Effector memory CD8-positive, alpha-beta T cell (primary cell): ENCODE data around the gene C2.
A peak's percentile ranks its signal among the peaks of the same experiment; 100 is the strongest.

Experiments
- ATAC-seq: fragments of 150-1000 bp; cut with Tn5 transposase; replicated peaks from 2 replicates; pipeline ENCODE4 v1.10.0; 2021; ENCODE audit warnings: mild to moderate bottlenecking, moderate library complexity
- DNase-seq, 3 experiments: peaks; one replicate each; pipeline ENCODE4 v3.0.0; 2021
- H3K27ac Mint-ChIP-seq, 2 donors: one replicate each; pipeline ENCODE4 v1.8.0; 2022; ENCODE audit warnings: mild to moderate bottlenecking in 2 of 2, mixed read lengths in 2 of 2, moderate library complexity in 2 of 2
- H3K27me3 Mint-ChIP-seq, 2 donors: one replicate each; pipeline ENCODE4 v1.8.0; 2022; ENCODE audit warnings: mixed read lengths in 2 of 2
- H3K36me3 Mint-ChIP-seq: one replicate; pipeline ENCODE4 v1.8.0; 2022; ENCODE audit warnings: mild to moderate bottlenecking, moderate library complexity, mixed read lengths; ENCODE audit not compliant: insufficient read depth
- H3K4me1 Mint-ChIP-seq, 2 donors: one replicate each; pipeline ENCODE4 v1.8.0; 2022; ENCODE audit warnings: low read depth in 2 of 2, mixed read lengths in 2 of 2
- H3K4me3 Mint-ChIP-seq, 2 donors: one replicate each; pipeline ENCODE4 v1.8.0; 2022; ENCODE audit warnings: mild to moderate bottlenecking in 2 of 2, mixed read lengths in 2 of 2, moderate library complexity in 2 of 2
- H3K9me3 Mint-ChIP-seq, 2 donors: one replicate each; pipeline ENCODE4 v1.8.0; 2022; ENCODE audit warnings: mixed read lengths in 2 of 2

The C2 gene

GRCh38 chr6:31888276-31889258, 39.0 kb upstream of the C2 start:
- Mint-ChIP-seq H3K27me3 (no peaks in the 10 kb centered on the region), H3K9me3 (no peaks in the 10 kb centered on the region)

GRCh38 chr6:31889331-31889972, 38.1 kb upstream of the C2 start:
- H3K4me1 Mint-ChIP-seq: peaks cover 8% of the 10 kb centered on the region in 2 donors
- ATAC-seq (no peak), DNase-seq (no peak)
- H3K9me3 Mint-ChIP-seq: no peaks in the 10 kb centered on the region
- H3K36me3 Mint-ChIP-seq: peaks cover 45% of the 10 kb centered on the region
- no peaks in the 10 kb centered on the region for H3K27me3 Mint-ChIP-seq
- no peak overlapping the region for H3K4me3 Mint-ChIP-seq
- H3K27ac Mint-ChIP-seq: peak overlapping the region in 1 of 2 donors; percentile 38

More at GRCh38 chr6:31888276-31889258, 39.0 kb upstream of the C2 start:
- H3K4me1 Mint-ChIP-seq: peaks cover 8% of the 10 kb centered on the region in 2 donors
- no peak overlapping the region for H3K4me3 Mint-ChIP-seq
- peak overlapping the region in 1 of 2 donors; percentile 29 for H3K27ac Mint-ChIP-seq
- ATAC-seq (peak; percentile 17), DNase-seq (peak; percentile 41 to 49 (median 48))
- peaks cover 38% of the 10 kb centered on the region for H3K36me3 Mint-ChIP-seq

GRCh38 chr6:31892821-31893220, 34.7 kb upstream of the C2 start:
- Mint-ChIP-seq H3K4me1 (peaks cover 17 to 20% of the 10 kb centered on the region in 2 donors), H3K4me3 (no peak overlapping the region), H3K36me3 (peaks cover 45% of the 10 kb centered on the region), H3K27ac (no peak overlapping the region), H3K27me3 (no peaks in the 10 kb centered on the region), H3K9me3 (no peaks in the 10 kb centered on the region)
- ATAC-seq (no peak), DNase-seq (no peak)

GRCh38 chr6:31896493-31896855, 31.0 kb upstream of the C2 start:
- Mint-ChIP-seq H3K27me3 (no peaks in the 10 kb centered on the region), H3K9me3 (no peaks in the 10 kb centered on the region), H3K4me1 (peaks cover 29 to 35% of the 10 kb centered on the region in 2 donors), H3K4me3 (peak overlapping the region; percentile 76 to 84), H3K36me3 (peaks cover 43% of the 10 kb centered on the region), H3K27ac (peak overlapping the region; percentile 87 to 89)
- no peak for DNase-seq
- no peak for ATAC-seq

GRCh38 chr6:31896856-31897611, 30.5 kb upstream of the C2 start:
- Mint-ChIP-seq H3K27ac (peak overlapping the region; percentile 87 to 89), H3K4me1 (peaks cover 29 to 35% of the 10 kb centered on the region in 2 donors), H3K27me3 (no peaks in the 10 kb centered on the region), H3K9me3 (no peaks in the 10 kb centered on the region), H3K36me3 (peaks cover 39% of the 10 kb centered on the region), H3K4me3 (peak overlapping the region; percentile 94 to 95)
- DNase-seq (peak in 1 of 3 experiments; percentile 24), ATAC-seq (no peak)

GRCh38 chr6:31897612-31898382, 29.7 kb upstream of the C2 start, which contains the start of gene EHMT2:
Gene EHMT2 (minus strand): TSS chr6:31897698. CDS start chr6:31897677, 21 bp downstream.
- peaks cover 33 to 41% of the 10 kb centered on the region in 2 donors for H3K4me1 Mint-ChIP-seq

GRCh38 chr6:31898383-31899011, 29.0 kb upstream of the C2 start:
- no peaks in the 10 kb centered on the region for H3K9me3 Mint-ChIP-seq
- no peaks in the 10 kb centered on the region for H3K27me3 Mint-ChIP-seq
- H3K36me3 Mint-ChIP-seq: peaks cover 43% of the 10 kb centered on the region
- DNase-seq (peak in 1 of 3 experiments; percentile 8), ATAC-seq (peak; percentile 23)
- H3K27ac Mint-ChIP-seq: peak overlapping the region; percentile 90 to 91
- H3K4me1 Mint-ChIP-seq: peaks cover 37 to 41% of the 10 kb centered on the region in 2 donors
- peak overlapping the region; percentile 94 to 95 for H3K4me3 Mint-ChIP-seq

More at GRCh38 chr6:31897612-31898382, 29.7 kb upstream of the C2 start, which contains the start of gene EHMT2:
- Mint-ChIP-seq H3K4me3 (peak within 1 kb of the TSS; percentile 94 to 95), H3K27me3 (no peaks in the 10 kb centered on the region), H3K36me3 (peaks cover 41% of the 10 kb centered on the region), H3K9me3 (no peaks in the 10 kb centered on the region), H3K27ac (peak within 1 kb of the TSS; percentile 90 to 91)
- ATAC-seq (peak; percentile 62), DNase-seq (peak; percentile 79 to 82 (median 81))

GRCh38 chr6:31899215-31899614, 28.3 kb upstream of the C2 start:
- Mint-ChIP-seq H3K36me3 (peaks cover 38% of the 10 kb centered on the region), H3K9me3 (no peaks in the 10 kb centered on the region), H3K4me1 (peaks cover 37 to 40% of the 10 kb centered on the region in 2 donors), H3K4me3 (peak overlapping the region; percentile 9 to 94), H3K27ac (peak overlapping the region in 1 of 2 donors; percentile 41), H3K27me3 (no peaks in the 10 kb centered on the region)
- DNase-seq: no peak
- ATAC-seq: no peak

GRCh38 chr6:31899882-31900722, 27.4 kb upstream of the C2 start:
- H3K9me3 Mint-ChIP-seq: no peaks in the 10 kb centered on the region
- H3K4me1 Mint-ChIP-seq: peaks cover 37 to 40% of the 10 kb centered on the region in 2 donors
- peaks cover 36% of the 10 kb centered on the region for H3K36me3 Mint-ChIP-seq
- no peaks in the 10 kb centered on the region for H3K27me3 Mint-ChIP-seq
- ATAC-seq (no peak), DNase-seq (peak in 1 of 3 experiments; percentile 10)
- peak overlapping the region; percentile 9 to 94 for H3K4me3 Mint-ChIP-seq
- peak overlapping the region in 1 of 2 donors; percentile 41 for H3K27ac Mint-ChIP-seq

GRCh38 chr6:31900917-31901414, 26.6 kb upstream of the C2 start:
- peaks cover 33 to 36% of the 10 kb centered on the region in 2 donors for H3K4me1 Mint-ChIP-seq
- H3K27ac Mint-ChIP-seq: no peak overlapping the region
- DNase-seq (peak in 1 of 3 experiments; percentile 6), ATAC-seq (no peak)
- peaks cover under 1 to 2% of the 10 kb centered on the region in 2 donors for H3K27me3 Mint-ChIP-seq
- H3K4me3 Mint-ChIP-seq: peak overlapping the region; percentile 78 to 86
- peaks cover 28% of the 10 kb centered on the region for H3K36me3 Mint-ChIP-seq
- H3K9me3 Mint-ChIP-seq: no peaks in the 10 kb centered on the region

- peak overlapping the region; percentile 78 to 86 for H3K4me3 Mint-ChIP-seq
- H3K27ac Mint-ChIP-seq: peak overlapping the region; percentile 44 to 82
- peaks cover 28 to 31% of the 10 kb centered on the region in 2 donors for H3K4me1 Mint-ChIP-seq
- peaks cover 5 to 7% of the 10 kb centered on the region in 2 donors for H3K27me3 Mint-ChIP-seq
- DNase-seq (peak; percentile 52 to 57 (median 55)), ATAC-seq (peak; percentile 19)
- H3K9me3 Mint-ChIP-seq: no peaks in the 10 kb centered on the region
- H3K36me3 Mint-ChIP-seq: peaks cover 26% of the 10 kb centered on the region
Observed at GRCh38 chr6:31901415-31901952, 26.0 kb upstream of the C2 start.
